GM12878 (cell line): ENCODE measurements around the gene FAM76B. TPM values are rescaled to one million over a fixed set of nuclear protein-coding genes. Genes with fewer than 3 reads are reported as not detected.

Experiments used
- ATAC-seq: fragments of 200-7000 bp; cut with Tn5 transposase; 3 replicates; pipeline ENCODE4 v1.9.1; 2020; ENCODE audit warnings: mild to moderate bottlenecking, moderate library complexity
- BruUV-seq: library from RNA; stranded (reverse); fragments of 400-500 nt; replicated peaks from 2 replicates; lab custom pipeline; 2021; lab: Mats Ljungman, UMichigan
- CTCF ChIA-PET: fragments of 300-600 bp; sonication (Branson Sonifier 250); formaldehyde crosslinking; extraction: SDS; loops from one replicate; lab custom pipeline; 2021; ENCODE audit warnings: inconsistent platforms; lab: Yijun Ruan, JAX
- POLR2A ChIA-PET: fragments of 350-600 bp; formaldehyde crosslinking; extraction: SDS; loops from one replicate; lab custom pipeline; 2021; ENCODE audit warnings: inconsistent platforms; lab: Charles Lee
- RAD21 ChIA-PET: fragments of 300-600 bp; sonication (Branson Sonifier 250); formaldehyde crosslinking; loops from one replicate; lab custom pipeline; 2023; ENCODE audit warnings: antibody characterized with exemption; ENCODE audit not compliant: unreplicated experiment; lab: Charles Lee
- SMC1A ChIA-PET: fragments of 300-600 bp; sonication (Branson Sonifier 250); formaldehyde crosslinking; loops from one replicate; lab custom pipeline; 2023; ENCODE audit not compliant: unreplicated experiment, uncharacterized antibody; lab: Charles Lee
- DNase-seq: peaks from one replicate; pipeline ENCODE4 v3.0.0-alpha.2; 2011; ENCODE audit warnings: low read depth, low spot score
- FAIRE-seq: peaks from 3 replicates; lab custom pipeline; 2011; peaks lifted over from hg19 to GRCh38; lab: Jason Lieb, UNC
- H2AFZ ChIP-seq: 2 replicates; pipeline ENCODE4 v1.6.0; 2011; ENCODE audit warnings: low read depth, low read length, control low read depth; ENCODE audit not compliant: control insufficient read depth
- H3K27ac ChIP-seq: 2 replicates; pipeline ENCODE4 v1.5.1; 2011; ENCODE audit warnings: control low read depth; ENCODE audit not compliant: control insufficient read depth, insufficient read depth
- H3K27me3 ChIP-seq, 2 experiments: replicated peaks in 1 of 2; 2 replicates each; pipeline versions ENCODE4 v1.6.0 to v1.6.1; 2011; ENCODE audit warnings: low read length in 1 of 2; ENCODE audit not compliant: control insufficient read depth in 2 of 2, insufficient read depth in 2 of 2
- H3K36me3 ChIP-seq, 2 experiments: 2 replicates each; pipeline ENCODE4 v1.5.1; 2011; ENCODE audit warnings: low read length in 1 of 2; ENCODE audit not compliant: control insufficient read depth in 2 of 2, insufficient read depth in 2 of 2
- H3K4me1 ChIP-seq: 2 replicates; pipeline ENCODE4 v1.6.1; 2011; ENCODE audit warnings: mild to moderate bottlenecking, low read length, moderate library complexity, mixed read lengths; ENCODE audit not compliant: control insufficient read depth, insufficient read depth
- H3K4me2 ChIP-seq: 2 replicates; pipeline ENCODE4 v1.6.0; 2011; ENCODE audit warnings: control low read depth; ENCODE audit not compliant: control insufficient read depth, insufficient read depth
- H3K4me3 ChIP-seq: fragments of 200-600 bp; sonication (generic); 2 replicates; pipeline ENCODE4 v1.5.1; 2016
- H3K79me2 ChIP-seq: 2 replicates; pipeline ENCODE4 v1.6.0; 2011; ENCODE audit warnings: low read length; ENCODE audit not compliant: control insufficient read depth, insufficient read depth
- H3K9ac ChIP-seq: 2 replicates; pipeline ENCODE4 v1.8.0; 2011; ENCODE audit warnings: low read length, control low read depth, mixed read lengths; ENCODE audit not compliant: control insufficient read depth, insufficient read depth
- H3K9me3 ChIP-seq: replicated peaks from 3 replicates; pipeline ENCODE4 v1.5.1; 2011; ENCODE audit warnings: mild to moderate bottlenecking, low read length; ENCODE audit not compliant: control insufficient read depth, insufficient read depth
- H4K20me1 ChIP-seq: 2 replicates; pipeline ENCODE4 v1.6.0; 2011; ENCODE audit not compliant: control insufficient read depth, insufficient read depth
- ASH2L ChIP-seq: fragments of 300-600, 200-600 bp; sonication (generic); IDR thresholded peaks from 2 replicates; pipeline ENCODE4 v1.6.1; 2017; ENCODE audit warnings: low read depth, mild to moderate bottlenecking, borderline replicate concordance
- NR2C1 ChIP-seq: fragments of 450-650 bp; IDR thresholded peaks from 2 replicates; pipeline ENCODE4 v1.6.1; 2017; ENCODE audit warnings: antibody characterized with exemption, mild to moderate bottlenecking, moderate library complexity
- ZBTB11 ChIP-seq: fragments of 450-650 bp; formaldehyde crosslinking; IDR thresholded peaks from 2 replicates; pipeline ENCODE4 v1.5.0; 2022; ENCODE audit warnings: mild to moderate bottlenecking, missing genetic modification characterization
- WGBS: methylation state at CpG from one replicate; pipeline ENCODE4 v1.1.6; 2016; ENCODE audit warnings: low lambda C conversion rate; ENCODE audit not compliant: insufficient replicate concordance, insufficient coverage; ENCODE audit errors: missing lambda C conversion rate; 5-methylcytosine and 5-hydroxymethylcytosine counted together
- in situ Hi-C: fragments of 300-500 bp; cut with MboI; formaldehyde crosslinking; loops from 9 replicates; pipeline ENCODE4 v1.14.3; 2018; ENCODE audit warnings: mixed read lengths
- intact Hi-C: fragments of 100-400 bp; cut with micrococcal nuclease; formaldehyde crosslinking; loops from one replicate; pipeline ENCODE4 v1.14.2; 2022; ENCODE audit not compliant: unreplicated experiment
- polyA plus RNA-seq, 11 experiments: library from polyadenylated mRNA; depleted of rRNA in 4 of 11; unstranded in 6 of 11; stranded (reverse) in 5 of 11; fragments of >200 nt; fragmentation: Nextera tagmentation in 4 of 11; fragmentation: Illumina TruSeq in 1 of 11; extraction: Ambion mirVana in 4 of 11; extraction: Trizol in 1 of 11; gene quantifications; 1 replicate in 1 of 11; 2 replicates in 10 of 11; pipeline versions ENCODE4 v1.2.1 to v1.2.3, GENCODE V29; 2011 to 2016; ENCODE audit warnings: inconsistent platforms in 2 of 11, missing spikeins in 2 of 11, low read depth in 1 of 11
- total RNA-seq, 4 experiments: library from RNA; depleted of rRNA in 3 of 4; stranded (reverse); fragments of >200 nt in 3 of 4; fragmentation: Illumina TruSeq in 1 of 4; extraction: Trizol in 1 of 4; gene quantifications; 2 replicates each; pipeline versions ENCODE4 v1.2.1 to v1.2.3, GENCODE V29; 2013 to 2021

Gene FAM76B
- total and polyA plus RNA-seq, 10 of the 15 experiments (the other 5 are each of a cell fraction or from before 2014, with no cell fraction given): 13.5 to 56.8 (median 28.4) TPM

GRCh38 chr11:95723361-95723942 lies 66.1 kb downstream of the FAM76B start:
- Histone ChIP-seq H3K9ac (no peak overlapping the region), H4K20me1 (no peaks in the 10 kb centered on the region), H3K4me1 (no peaks in the 10 kb centered on the region), H3K4me3 (no peak overlapping the region), H3K27me3 (no peaks in the 10 kb centered on the region; a peak in 1 of 4 replicates), H3K36me3 (no peaks in the 10 kb centered on the region), H2AFZ (no peak overlapping the region), H3K9me3 (no peaks in the 10 kb centered on the region), H3K79me2 (no peaks in the 10 kb centered on the region), H3K27ac (no peak overlapping the region), H3K4me2 (no peak overlapping the region)
- POLR2A ChIA-PET: interaction anchor here (0.6 kb wide), 1 partner anchor 464 kb away, joined by 3 read pairs; no protein-coding TSS in a partner anchor
- WGBS: 63% methylated on average over 3 of the region's 3 CpGs
- RAD21 ChIA-PET: no interaction called here
- BruUV-seq: no TSS peak
- CTCF ChIA-PET: no interaction called here
- FAIRE-seq (no peak), DNase-seq (no peak), ATAC-seq (no peak)
- TF ChIP-seq ASH2L (no peak), ZBTB11 (CRISPR knock-in tag) (no peak), NR2C1 (no peak)
- SMC1A ChIA-PET: interaction anchor here (0.6 to 1.8 kb wide), 2 partner anchors 9 to 770 kb away, joined by 3 to 4 read pairs; no protein-coding TSS in a partner anchor
- intact Hi-C loops: no loop called here
- in situ Hi-C loops: no loop called here
